Thyroid gland (tissue), 4 donors: Measurements from ENCODE around the gene EBF3. TPM values are rescaled to one million over a fixed set of nuclear protein-coding genes. Genes with fewer than 3 reads are reported as not detected.

Source experiments
- DNase-seq, 2 donors: peaks; one replicate each; pipeline ENCODE4 v3.0.0-alpha.2; 2019
- H3K27ac ChIP-seq, 3 donors: fragments of 200-600 bp; sonication (generic); 1 replicate in 2 of 3; 2 replicates in 1 of 3; pipeline ENCODE4 v1.5.1; 2016 to 2019; ENCODE audit warnings: mild to moderate bottlenecking in 1 of 3, moderate library complexity in 1 of 3
- H3K27me3 ChIP-seq: fragments of 200-600 bp; sonication (generic); one replicate; pipeline ENCODE4 v1.5.1; 2019
- H3K36me3 ChIP-seq, 2 donors: fragments of 200-600 bp; sonication (generic); one replicate each; pipeline ENCODE4 v1.5.1; 2016 to 2019
- H3K4me1 ChIP-seq, 2 donors: fragments of 200-600 bp; sonication (generic); one replicate each; pipeline ENCODE4 v1.5.1; 2017 to 2019
- H3K4me3 ChIP-seq, 3 donors: fragments of 200-600 bp; sonication (generic); replicated peaks in 1 of 3; 1 replicate in 2 of 3; 2 replicates in 1 of 3; pipeline ENCODE4 v1.5.1; 2016; ENCODE audit warnings: mild to moderate bottlenecking in 1 of 3
- H3K9me3 ChIP-seq: fragments of 200-600 bp; sonication (generic); one replicate; pipeline ENCODE4 v1.5.1; 2017
- CTCF ChIP-seq, 6 experiments: fragments of 200-600 bp in 3 of 6; fragments of 450-650 bp in 3 of 6; sonication (generic) in 3 of 6; IDR thresholded peaks; one replicate each; pipeline ENCODE4 v1.5.1; 2016 to 2019; ENCODE audit warnings: antibody characterized with exemption in 6 of 6, mild to moderate bottlenecking in 2 of 6, inconsistent platforms in 1 of 6, moderate library complexity in 1 of 6
- POLR2A ChIP-seq, 2 donors: fragments of 450-650 bp; IDR thresholded peaks; one replicate each; pipeline ENCODE4 v1.6.1; 2017; ENCODE audit warnings: antibody characterized with exemption in 2 of 2, mild to moderate bottlenecking in 2 of 2, moderate library complexity in 1 of 2
- WGBS, 2 donors: methylation state at CpG; one replicate each; pipeline ENCODE4 v1.1.5; 2017; 5-methylcytosine and 5-hydroxymethylcytosine counted together
- intact Hi-C: fragments of 100-400 bp; cut with DNase I; formaldehyde crosslinking; loops from one replicate; pipeline ENCODE4 v1.15.1; 2023
- total RNA-seq, 4 donors: library from RNA; depleted of rRNA; stranded (reverse); fragments of >200 nt; gene quantifications; one replicate each; pipeline ENCODE4 v1.2.3, GENCODE V29; 2016

The EBF3 gene
- total RNA-seq, 4 donors from 2014 or later = 6.8 to 12.5 (median 8.8) TPM

DNA sequence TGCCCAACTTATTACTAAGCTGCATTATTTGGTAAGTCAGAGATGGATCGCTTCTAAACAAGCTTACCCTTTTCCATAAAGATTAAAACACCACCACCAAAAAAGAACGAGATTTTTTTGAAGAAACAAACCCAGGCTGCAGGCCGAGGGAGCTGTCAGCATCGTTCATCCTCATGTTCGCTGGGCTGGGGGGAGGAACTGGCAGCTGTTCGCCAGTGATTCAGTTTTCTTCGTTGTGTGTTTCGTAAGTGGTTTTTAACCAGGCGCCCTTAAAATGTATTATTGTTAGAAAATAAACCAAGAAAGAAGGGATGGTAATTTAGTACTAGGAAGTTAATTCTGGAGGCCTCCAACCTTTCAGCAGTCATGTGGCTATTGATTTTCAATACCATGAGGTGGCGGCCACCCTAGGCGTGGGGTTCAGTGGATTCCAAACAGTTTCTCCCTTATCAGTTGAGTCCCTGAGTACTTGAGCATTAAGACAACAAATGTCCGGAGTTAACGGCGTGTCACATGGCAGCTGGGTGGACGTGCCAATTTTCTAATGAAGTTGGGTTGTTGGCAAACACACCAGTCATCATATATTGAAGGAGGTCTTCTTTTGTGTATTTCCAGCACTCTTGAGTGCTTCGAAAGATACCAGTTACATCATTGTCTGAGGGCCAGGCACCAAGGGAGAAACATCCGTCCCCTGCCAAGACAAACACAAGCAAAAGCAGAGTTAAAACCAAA, 173.2 kb downstream of the EBF3 start:
- DNase-seq = no peak
- no peaks in the 10 kb centered on the region for H3K4me1 ChIP-seq
- intact Hi-C loops = no loop called here
- WGBS, 2 donors = 72 to 73% methylated on average over 17 of the region's 17 CpGs
- TF ChIP-seq POLR2A (IDR thresholded peaks at IDR 0.05) (no peak), CTCF (IDR thresholded peaks at IDR 0.05) (no peak)
- no peak overlapping the region for H3K4me3 ChIP-seq
- H3K27me3 ChIP-seq = no peaks in the 10 kb centered on the region
- H3K27ac ChIP-seq = no peak overlapping the region
- no peaks in the 10 kb centered on the region for H3K36me3 ChIP-seq
- H3K9me3 ChIP-seq = no peaks in the 10 kb centered on the region

GRCh38 chr10:129788215-129788614, 175.9 kb downstream of the EBF3 start:
- TF ChIP-seq POLR2A (IDR thresholded peaks at IDR 0.05) (no peak), CTCF (IDR thresholded peaks at IDR 0.05) (no peak)
- no peak overlapping the region for H3K4me3 ChIP-seq
- no peak overlapping the region for H3K27ac ChIP-seq
- DNase-seq = no peak
- H3K4me1 ChIP-seq = no peaks in the 10 kb centered on the region
- intact Hi-C loops = no loop called here
- no peaks in the 10 kb centered on the region for H3K27me3 ChIP-seq
- H3K9me3 ChIP-seq = no peaks in the 10 kb centered on the region
- WGBS, 2 donors = 74 to 87% methylated on average over 9 to 10 of the region's 10 CpGs
- no peaks in the 10 kb centered on the region for H3K36me3 ChIP-seq

DNA sequence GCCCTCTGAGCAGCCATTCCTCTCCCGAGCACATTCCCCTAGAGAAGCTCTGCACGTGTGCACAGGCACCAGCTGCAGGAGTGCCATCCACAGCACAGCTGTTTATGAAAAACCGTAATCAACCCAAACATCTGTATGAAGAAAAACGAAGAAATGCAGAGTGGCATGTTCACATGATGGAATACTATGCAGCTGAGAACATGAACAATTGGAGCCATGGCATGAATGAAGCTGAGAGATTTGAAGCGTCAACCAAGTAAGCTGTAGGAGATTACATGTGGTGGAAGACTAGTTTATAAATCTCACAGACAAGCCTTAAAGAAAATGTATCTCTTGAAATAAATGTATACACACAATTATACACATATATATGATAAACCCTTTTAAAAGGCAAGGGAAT, 176.5 kb downstream of the EBF3 start:
- WGBS, 2 donors = 78 to 92% methylated on average over 5 of the region's 5 CpGs
- intact Hi-C loops = no loop called here
- Histone ChIP-seq H3K4me1 (no peaks in the 10 kb centered on the region), H3K4me3 (no peak overlapping the region), H3K27me3 (no peaks in the 10 kb centered on the region), H3K27ac (no peak overlapping the region), H3K9me3 (no peaks in the 10 kb centered on the region), H3K36me3 (no peaks in the 10 kb centered on the region)
- no peak for DNase-seq
- TF ChIP-seq CTCF (IDR thresholded peaks at IDR 0.05) = no peak
- no peak for TF ChIP-seq POLR2A (IDR thresholded peaks at IDR 0.05)

DNA sequence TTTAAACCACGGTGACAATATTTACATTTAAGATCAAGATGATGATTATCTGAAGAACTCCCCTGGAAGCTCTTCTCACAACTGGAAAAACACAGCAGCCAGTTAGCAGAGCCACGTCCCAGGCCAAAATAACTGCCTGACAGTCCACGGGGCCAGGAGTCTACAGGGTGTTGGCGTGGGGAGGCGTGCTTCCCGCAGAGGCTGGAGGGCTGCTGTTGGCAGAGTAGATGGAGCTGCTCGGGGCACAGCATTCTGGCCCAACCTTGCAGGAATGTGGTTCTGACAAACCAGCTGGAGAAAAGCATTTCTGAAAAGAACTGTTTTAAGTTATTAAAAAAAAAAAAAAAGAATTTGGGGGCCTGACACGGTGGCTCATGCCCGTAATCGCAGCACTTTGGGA, 177.9 kb downstream of the EBF3 start:
- no peak for TF ChIP-seq CTCF (IDR thresholded peaks at IDR 0.05)
- no peak for TF ChIP-seq POLR2A (IDR thresholded peaks at IDR 0.05)
- H3K27me3 ChIP-seq = no peaks in the 10 kb centered on the region
- H3K4me1 ChIP-seq = no peaks in the 10 kb centered on the region
- no peaks in the 10 kb centered on the region for H3K9me3 ChIP-seq
- no peak for DNase-seq
- no peaks in the 10 kb centered on the region for H3K36me3 ChIP-seq
- H3K4me3 ChIP-seq = no peak overlapping the region
- no peak overlapping the region for H3K27ac ChIP-seq
- 56 to 77% methylated on average over 9 to 10 of the region's 10 CpGs for WGBS, 2 donors
- intact Hi-C loops = no loop called here

DNA sequence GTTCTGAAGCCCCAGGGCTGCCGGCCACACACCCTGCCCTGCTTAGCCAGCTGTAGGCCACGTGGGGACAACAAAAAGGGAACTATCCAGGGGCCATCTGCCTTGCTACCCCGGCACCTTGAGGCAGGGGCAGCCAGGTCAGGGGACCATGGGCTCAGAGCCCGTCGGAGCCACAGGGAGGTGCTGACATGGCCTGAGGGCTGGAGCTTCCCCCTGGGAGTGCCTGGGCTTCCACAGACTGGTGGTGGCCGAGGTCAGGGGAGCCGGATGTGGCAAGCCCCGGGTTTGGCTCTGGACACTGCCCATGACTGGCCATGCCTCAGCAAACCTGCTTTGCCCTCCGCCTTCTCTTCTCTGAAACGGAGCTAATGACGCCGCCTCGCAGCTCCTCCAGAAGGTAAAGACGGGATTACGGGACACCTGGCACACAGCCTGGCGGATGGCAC, 178.5 kb downstream of the EBF3 start:
- intact Hi-C loops = no loop called here
- 78 to 85% methylated on average over 11 to 16 of the region's 16 CpGs for WGBS, 2 donors

More for the DNA sequence above, 178.5 kb downstream of the EBF3 start:
- H3K4me1 ChIP-seq = no peaks in the 10 kb centered on the region
- DNase-seq = no peak
- H3K4me3 ChIP-seq = no peak overlapping the region
- no peaks in the 10 kb centered on the region for H3K36me3 ChIP-seq
- no peaks in the 10 kb centered on the region for H3K27me3 ChIP-seq
- H3K27ac ChIP-seq = no peak overlapping the region
- no peaks in the 10 kb centered on the region for H3K9me3 ChIP-seq
- TF ChIP-seq CTCF (IDR thresholded peaks at IDR 0.05) (no peak), POLR2A (IDR thresholded peaks at IDR 0.05) (no peak)
